Stimulated activated CD8-positive, alpha-beta memory T cell treated with anti-CD3 and anti-CD28 coated beads, Interleukin-15, amount 100 ng/mL, for 24 hours (primary cell): ENCODE data around the gene TCP1.
"Not testable (repeated sequence)": the region's sequence is repeated elsewhere in the genome, so short reads cannot be mapped to it uniquely, and the experiment has no call there.

Experiments
- DNase-seq: peaks from one replicate; pipeline ENCODE4 v3.0.0-alpha.2; 2020; ENCODE audit warnings: low read depth

The TCP1 gene

DNA sequence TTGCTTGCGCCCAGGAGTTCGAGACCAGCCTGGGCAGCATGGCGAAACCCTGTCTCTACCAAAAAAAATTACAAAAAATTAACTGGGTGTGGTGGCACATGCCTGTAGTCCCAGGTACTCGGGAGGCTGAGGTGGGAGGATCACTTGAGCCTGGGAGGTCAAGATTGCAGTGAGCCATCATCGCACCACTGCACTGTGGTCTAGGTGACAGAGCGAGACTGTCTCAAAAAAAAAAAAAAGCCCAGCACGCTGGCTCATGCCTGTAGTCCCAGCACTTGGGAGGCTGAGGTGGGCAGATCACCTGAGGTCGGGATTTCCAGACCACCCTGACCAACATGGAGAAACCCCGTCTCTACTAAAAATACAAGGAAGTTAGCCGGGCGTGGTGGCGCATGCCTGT, 56.0 kb downstream of the TCP1 start:
- DNase-seq: not testable (repeated sequence)

DNA sequence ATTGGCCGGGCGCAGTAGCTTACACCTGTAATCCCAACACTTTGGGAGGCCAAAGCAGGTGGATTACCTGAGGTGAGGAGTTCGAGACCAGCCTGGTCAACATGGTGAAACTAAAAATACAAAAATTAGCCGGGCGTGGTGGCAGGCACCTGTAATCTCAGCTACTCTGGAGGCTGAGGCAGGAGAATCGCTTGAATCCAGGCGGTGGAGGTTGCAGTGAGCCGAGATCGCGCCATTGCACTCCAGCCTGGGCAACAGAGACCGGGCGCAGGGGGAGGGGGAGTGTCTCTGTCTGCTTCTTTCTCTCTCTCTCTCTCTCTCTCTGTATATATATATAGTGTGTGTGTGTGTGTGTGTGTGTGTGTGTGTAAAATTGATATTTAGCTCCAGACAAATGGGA, 56.9 kb downstream of the TCP1 start:
- not testable (repeated sequence) for DNase-seq

DNA sequence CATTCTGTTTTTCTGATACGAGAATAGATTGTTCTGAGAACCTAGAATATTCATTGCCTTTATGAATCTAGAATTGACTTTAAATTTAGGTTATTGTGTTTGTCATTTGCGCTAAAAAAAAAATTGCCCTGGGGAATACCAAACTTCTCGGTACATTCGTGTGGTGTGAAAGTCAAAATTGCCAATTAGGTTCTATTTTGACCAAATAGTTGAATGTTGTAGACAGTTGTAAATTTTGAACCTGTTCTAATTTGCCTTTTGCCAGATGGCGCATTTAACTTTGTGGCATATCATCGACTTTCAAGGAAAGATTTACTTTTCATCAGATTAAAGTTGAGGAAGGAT, 59.1 kb downstream of the TCP1 start:
- no peak for DNase-seq

DNA sequence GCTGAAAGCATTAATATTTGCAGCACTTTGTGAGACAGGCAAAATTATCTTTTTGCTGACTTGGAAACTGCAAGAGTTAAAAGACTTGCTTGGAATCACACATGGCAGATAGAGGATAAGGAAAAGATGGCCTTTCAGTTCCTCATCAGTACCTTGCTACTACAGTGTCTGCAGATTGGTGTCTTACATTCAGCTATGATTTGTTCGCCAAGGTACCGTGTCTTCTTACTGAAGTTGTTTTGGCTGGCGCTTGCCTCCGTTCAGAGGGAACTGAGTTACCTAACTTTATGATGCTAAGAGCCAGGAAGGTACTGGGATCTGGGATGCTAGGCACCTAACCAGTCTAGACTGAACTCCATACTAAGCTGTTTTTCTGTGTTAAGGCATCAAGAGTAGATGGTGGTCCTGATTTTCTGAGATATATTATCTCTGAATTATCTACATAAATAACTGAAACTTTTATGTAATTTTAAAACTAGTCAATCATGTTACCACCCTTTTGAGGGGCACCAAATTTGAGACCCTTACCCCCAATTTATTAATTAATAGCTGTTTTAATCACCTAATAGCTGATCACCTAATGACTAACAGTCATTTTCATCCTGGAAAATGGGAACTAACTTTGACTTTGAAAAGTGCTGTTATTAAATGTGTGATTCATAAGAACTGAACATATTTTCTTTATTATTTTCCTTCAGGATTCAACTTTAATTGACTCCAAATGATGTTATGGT, 59.6 kb downstream of the TCP1 start:
- DNase-seq: no peak

DNA sequence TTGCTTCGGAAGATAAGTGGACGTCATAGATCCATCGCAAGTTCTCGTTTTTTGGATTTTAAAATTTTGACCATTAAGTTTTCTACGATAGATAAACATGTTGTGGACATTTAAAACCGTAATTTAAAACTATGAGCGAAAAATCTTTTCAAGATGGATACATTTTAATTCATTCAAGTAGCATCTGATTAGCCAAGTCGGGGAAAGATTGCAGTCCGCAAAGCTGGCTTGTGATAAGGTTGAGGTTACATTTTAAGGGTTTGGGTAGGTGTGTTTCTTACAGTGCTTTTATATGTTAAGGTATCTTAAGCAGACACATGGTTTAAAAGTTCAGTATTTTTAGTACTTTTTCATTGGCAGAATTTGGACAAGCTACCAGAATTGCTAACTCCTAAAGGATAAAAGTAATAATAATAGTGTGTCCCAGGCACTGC, 60.9 kb downstream of the TCP1 start:
- DNase-seq: no peak
